VCaP (cell line): ENCODE results near the gene CLDN9.

ENCODE experiments used
- H3K27ac ChIP-seq: fragments of 450-650 bp; 2 replicates; pipeline ENCODE4 v1.5.1; 2017
- TF ChIP-seq, protein P1 (sequence below): fragments of 450-650 bp; conservative IDR thresholded peaks from 2 replicates; pipeline ENCODE4 v1.5.1; 2017; ENCODE audit warnings: mild to moderate bottlenecking, moderate library complexity

Gene CLDN9

DNA sequence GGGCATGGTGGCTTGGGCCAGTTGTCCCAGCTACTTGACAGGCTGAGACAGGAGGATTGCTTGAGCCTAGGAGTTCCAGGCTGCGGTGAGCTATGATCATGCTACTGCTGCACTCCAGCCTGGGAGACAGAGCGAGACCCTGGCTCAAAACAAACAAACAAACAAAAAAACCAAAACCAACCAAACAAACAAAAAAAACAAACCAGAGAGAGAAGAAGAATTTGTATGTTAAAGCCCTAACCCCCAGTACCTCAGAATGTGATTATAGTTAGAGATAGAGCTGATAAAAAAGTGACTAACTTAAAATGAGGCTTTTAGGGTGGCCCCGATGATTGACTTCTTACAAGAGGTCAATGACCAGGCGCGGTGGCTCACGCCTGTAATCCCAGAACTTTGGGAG lies 32.0 kb downstream of the CLDN9 start:
- H3K27ac ChIP-seq = peak overlapping the region; percentile 43; the same call in 1 of the 2 replicates
- TF ChIP-seq, protein P1, sequence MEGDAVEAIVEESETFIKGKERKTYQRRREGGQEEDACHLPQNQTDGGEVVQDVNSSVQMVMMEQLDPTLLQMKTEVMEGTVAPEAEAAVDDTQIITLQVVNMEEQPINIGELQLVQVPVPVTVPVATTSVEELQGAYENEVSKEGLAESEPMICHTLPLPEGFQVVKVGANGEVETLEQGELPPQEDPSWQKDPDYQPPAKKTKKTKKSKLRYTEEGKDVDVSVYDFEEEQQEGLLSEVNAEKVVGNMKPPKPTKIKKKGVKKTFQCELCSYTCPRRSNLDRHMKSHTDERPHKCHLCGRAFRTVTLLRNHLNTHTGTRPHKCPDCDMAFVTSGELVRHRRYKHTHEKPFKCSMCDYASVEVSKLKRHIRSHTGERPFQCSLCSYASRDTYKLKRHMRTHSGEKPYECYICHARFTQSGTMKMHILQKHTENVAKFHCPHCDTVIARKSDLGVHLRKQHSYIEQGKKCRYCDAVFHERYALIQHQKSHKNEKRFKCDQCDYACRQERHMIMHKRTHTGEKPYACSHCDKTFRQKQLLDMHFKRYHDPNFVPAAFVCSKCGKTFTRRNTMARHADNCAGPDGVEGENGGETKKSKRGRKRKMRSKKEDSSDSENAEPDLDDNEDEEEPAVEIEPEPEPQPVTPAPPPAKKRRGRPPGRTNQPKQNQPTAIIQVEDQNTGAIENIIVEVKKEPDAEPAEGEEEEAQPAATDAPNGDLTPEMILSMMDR = no peak

DNA sequence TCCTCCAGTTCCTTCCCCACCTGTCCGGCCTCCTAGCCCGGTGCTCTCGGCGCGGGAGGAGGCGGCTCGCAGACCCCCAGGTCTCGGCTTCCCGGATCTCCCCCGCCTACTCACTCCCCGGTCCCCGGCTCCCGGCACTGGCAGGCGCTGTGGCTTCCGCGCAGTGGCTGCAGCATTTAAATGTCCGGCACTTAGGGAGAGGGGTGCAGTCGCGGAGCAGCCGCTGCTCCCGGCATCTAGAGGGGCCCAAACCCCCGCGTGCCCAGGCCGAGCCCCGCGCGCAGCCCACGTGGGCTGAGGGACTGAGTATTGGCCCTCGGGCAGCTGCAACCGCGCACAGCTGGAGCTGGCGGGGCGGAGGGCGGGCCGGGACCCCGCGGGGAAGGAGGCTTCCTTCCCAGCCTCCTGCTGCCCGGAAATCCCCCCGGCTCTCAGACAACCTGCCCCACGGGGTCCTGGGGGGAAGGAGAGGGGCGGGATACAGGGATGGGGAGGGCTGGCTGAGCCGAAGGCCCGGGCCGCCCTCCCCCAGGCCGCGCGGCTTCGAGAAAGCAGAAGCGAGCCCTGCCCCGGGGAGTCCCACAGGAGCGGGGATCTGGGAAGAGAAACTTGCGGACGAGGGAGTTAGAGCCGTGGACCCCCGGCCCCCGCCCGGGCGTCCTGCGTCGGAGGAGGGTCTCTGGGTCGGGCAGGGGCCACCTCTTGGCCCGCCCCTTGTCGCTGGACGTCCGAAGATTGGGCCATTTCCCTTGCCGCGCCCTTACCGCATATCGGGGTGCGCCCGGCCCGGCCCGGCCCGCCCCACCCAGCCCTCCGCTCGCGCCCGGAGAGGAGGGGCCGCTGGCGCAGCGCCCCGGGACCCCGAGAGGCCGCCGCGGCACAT lies 33.3 kb downstream of the CLDN9 start, which contains the start of gene MMP25:
TSS of gene MMP25 (plus strand) at position 804 of the 883 bp plus-strand sequence. CDS start 357 bp downstream, outside the sequence.
- TF ChIP-seq, protein P1 = no peak
- H3K27ac ChIP-seq = peak within 1 kb of the TSS; percentile 43

DNA sequence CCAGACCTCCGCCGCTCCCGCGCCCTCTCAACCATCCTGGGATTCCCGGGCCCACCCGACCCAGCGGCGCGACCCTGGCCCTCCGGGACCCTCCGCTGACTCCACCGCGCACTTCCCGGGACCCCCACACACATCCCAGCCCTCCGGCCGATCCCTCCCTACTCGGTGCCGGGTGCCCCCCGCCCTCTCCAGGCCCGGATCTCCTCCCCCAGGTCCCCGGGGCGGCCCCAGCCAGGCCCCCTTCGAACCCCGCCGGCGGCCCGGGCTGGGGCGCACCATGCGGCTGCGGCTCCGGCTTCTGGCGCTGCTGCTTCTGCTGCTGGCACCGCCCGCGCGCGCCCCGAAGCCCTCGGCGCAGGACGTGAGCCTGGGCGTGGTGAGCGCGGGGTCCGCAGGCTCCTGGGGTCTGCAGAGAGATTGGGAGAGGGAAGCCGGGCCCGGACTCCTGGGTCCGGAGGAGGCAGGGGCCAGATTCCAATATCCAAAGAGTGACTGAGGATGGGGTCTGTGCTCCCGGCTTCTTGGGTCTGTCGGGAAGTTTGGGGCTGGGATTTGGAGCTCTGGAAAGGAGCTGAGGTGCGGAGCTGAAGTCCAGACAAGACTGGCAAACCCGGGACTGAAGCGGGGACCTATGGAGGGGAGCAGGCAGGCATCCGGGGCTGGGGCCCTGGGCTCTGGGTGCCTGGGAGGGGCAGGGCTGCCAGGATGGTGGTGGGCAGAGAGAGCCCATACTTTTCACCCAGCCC lies 34.1 kb downstream of the CLDN9 start:
- TF ChIP-seq, protein P1 = no peak
- no peak overlapping the region for H3K27ac ChIP-seq

DNA sequence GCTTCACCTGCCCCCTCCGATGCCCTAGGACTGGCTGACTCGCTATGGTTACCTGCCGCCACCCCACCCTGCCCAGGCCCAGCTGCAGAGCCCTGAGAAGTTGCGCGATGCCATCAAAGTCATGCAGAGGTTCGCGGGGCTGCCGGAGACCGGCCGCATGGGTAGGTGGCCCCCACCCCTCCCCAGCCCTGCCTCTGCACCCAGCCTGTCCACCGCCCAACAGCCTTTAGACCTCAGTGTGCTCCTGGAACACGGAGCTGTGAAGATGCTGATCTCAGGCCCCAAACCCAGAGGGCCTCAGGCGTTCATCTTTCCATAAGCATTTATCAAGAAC lies 34.6 kb downstream of the CLDN9 start:
- H3K27ac ChIP-seq = no peak overlapping the region
- TF ChIP-seq, protein P1 = no peak

DNA sequence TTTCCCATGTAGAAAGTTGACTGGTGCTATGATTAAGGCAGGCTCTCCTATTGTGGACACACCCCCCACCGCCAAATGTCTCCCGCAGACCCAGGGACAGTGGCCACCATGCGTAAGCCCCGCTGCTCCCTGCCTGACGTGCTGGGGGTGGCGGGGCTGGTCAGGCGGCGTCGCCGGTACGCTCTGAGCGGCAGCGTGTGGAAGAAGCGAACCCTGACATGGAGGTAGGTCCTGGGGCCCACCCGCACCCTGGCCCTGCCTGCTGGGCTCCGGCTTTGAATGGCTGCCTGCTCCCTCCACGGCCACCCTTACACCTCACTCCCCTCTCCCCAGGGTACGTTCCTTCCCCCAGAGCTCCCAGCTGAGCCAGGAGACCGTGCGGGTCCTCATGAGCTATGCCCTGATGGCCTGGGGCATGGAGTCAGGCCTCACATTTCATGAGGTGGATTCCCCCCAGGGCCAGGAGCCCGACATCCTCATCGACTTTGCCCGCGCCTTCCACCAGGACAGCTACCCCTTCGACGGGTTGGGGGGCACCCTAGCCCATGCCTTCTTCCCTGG lies 37.3 kb downstream of the CLDN9 start:
- no peak overlapping the region for H3K27ac ChIP-seq
- TF ChIP-seq, protein P1 = no peak

DNA sequence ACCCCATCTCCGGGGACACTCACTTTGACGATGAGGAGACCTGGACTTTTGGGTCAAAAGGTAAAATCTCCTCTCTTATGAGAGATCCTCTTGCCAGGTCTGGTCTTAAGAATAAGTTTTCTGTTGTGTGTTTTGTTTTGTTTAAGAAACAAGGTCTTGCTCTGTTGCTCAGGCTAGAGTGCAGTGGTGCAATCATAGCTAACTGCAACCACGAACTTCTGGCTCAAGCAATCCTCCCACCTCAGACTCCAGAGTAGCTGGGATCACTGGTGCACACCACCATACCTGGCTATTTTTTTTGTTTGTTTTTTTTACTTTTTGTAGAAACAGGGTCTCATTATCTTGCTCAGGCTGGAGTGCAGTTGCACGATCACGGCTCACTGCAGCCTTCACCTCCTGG lies 37.8 kb downstream of the CLDN9 start:
- TF ChIP-seq, protein P1 = no peak
- no peak overlapping the region for H3K27ac ChIP-seq

DNA sequence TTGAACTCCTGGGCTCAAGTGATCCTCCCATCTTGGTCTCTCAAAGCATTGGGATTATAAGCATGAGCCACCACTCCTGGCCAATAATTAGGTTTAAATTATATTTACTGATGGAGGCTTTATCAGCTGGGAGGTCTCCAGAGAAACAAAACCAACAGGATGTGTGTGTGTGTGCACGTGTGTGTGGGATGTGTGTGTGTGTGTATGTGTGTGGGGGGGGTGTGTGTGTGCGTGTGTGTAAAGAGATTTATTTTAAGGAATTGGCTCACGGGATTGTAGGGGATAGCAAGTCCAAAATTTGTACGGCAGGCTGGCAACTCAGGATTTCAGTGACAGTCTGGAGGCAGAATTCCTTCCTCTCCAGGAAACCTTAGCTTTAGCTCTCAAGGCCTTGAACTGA lies 38.3 kb downstream of the CLDN9 start:
- TF ChIP-seq, protein P1 = no peak
- H3K27ac ChIP-seq = no peak overlapping the region
